H7 (cell line): ENCODE measurements around the gene FAM83B. TPM values are rescaled to one million over a fixed set of nuclear protein-coding genes. Genes with fewer than 3 reads are reported as not detected.
"Not testable (repeated sequence)": the region's sequence is repeated elsewhere in the genome, so short reads cannot be mapped to it uniquely, and the experiment has no call there.

ENCODE experiments used
- DNase-seq: peaks from one replicate; pipeline ENCODE4 v3.0.0; 2012
- H3K27me3 ChIP-seq: 2 replicates; pipeline ENCODE4 v1.6.0; 2011; ENCODE audit warnings: mild to moderate bottlenecking, low read length; ENCODE audit not compliant: control insufficient read depth, insufficient read depth
- H3K36me3 ChIP-seq: replicated peaks from 2 replicates; pipeline ENCODE4 v1.5.1; 2011; ENCODE audit warnings: low read length; ENCODE audit not compliant: control insufficient read depth, insufficient read depth
- H3K4me3 ChIP-seq: 2 replicates; pipeline ENCODE4 v1.5.1; 2011; ENCODE audit warnings: low read depth, mild to moderate bottlenecking, control low read depth, low read length, moderate library complexity; ENCODE audit not compliant: insufficient read depth
- total RNA-seq: library from RNA; depleted of rRNA; stranded (reverse); fragments of >200 nt; shearing (Covaris generic); gene quantifications from 2 replicates; pipeline ENCODE4 v1.2.3, GENCODE V29; 2014

Gene FAM83B
- total RNA-seq, 1 experiment from 2014 or later, result 1.5 TPM

DNA sequence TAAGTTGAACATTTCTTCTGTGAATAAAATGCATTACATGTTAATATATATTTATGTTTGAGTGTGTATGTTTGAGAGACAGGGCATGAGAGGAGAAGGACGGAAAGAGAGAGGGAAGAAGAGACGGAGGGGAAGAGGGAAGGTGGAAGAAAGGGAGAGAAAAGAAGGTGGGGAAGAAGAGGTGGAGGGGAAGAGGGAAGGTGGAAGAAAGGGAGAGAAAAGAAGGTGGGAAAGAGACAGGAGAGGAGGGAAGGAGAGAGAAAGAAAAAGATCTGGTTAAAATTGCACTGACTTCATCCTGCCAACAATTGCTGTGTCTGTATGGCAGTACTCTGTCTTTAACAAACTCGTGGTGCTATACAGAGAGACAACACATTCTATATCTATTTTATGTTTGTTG, 29.0 kb downstream of the FAM83B start:
- H3K4me3 ChIP-seq, result no peak overlapping the region
- H3K36me3 ChIP-seq, result no peaks in the 10 kb centered on the region
- no peaks in the 10 kb centered on the region for H3K27me3 ChIP-seq
- DNase-seq, result no peak

DNA sequence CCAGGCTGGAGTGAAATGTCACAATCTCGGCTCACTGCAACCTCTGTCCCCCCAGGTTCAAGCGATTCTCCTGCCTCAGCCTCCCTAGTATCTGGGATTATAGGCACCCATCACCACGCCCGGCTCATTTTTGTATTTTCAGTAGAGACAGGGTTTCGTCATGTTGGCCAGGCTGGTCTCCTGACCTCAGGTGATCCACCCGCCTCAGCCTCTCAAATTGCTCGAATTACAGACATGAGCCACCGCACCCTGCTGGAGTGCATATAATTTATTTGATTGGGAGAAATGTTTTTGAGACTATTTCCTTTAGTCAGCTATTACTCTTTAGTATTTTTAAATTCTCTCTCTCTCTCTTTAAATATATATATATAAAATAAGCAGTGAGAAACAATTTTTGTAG, 29.8 kb downstream of the FAM83B start:
- no peak for DNase-seq

DNA sequence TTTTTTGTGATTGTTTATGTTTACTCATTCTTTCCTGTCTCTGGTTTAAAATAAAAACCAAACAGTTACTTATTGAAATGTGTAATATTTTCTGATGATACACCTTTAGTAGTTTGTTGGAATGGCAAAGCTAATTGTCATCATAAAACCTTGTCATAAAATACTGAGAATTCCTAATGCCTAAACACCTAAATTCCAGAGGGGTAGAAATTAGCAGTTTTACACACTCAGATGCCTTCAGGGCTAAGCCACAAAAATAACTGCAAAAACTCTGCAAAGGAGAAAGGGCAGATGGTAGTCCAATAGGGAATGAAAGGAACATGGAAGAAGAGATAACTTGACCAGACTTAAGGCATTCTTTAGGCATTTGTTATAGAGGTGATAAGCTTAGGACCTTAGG, 30.3 kb downstream of the FAM83B start:
- no peak for DNase-seq
- no peaks in the 10 kb centered on the region for H3K27me3 ChIP-seq
- no peak overlapping the region for H3K4me3 ChIP-seq
- no peaks in the 10 kb centered on the region for H3K36me3 ChIP-seq

More for the DNA sequence above, 29.8 kb downstream of the FAM83B start:
- Histone ChIP-seq H3K36me3 (no peaks in the 10 kb centered on the region), H3K27me3 (no peaks in the 10 kb centered on the region), H3K4me3 (no peak overlapping the region)

DNA sequence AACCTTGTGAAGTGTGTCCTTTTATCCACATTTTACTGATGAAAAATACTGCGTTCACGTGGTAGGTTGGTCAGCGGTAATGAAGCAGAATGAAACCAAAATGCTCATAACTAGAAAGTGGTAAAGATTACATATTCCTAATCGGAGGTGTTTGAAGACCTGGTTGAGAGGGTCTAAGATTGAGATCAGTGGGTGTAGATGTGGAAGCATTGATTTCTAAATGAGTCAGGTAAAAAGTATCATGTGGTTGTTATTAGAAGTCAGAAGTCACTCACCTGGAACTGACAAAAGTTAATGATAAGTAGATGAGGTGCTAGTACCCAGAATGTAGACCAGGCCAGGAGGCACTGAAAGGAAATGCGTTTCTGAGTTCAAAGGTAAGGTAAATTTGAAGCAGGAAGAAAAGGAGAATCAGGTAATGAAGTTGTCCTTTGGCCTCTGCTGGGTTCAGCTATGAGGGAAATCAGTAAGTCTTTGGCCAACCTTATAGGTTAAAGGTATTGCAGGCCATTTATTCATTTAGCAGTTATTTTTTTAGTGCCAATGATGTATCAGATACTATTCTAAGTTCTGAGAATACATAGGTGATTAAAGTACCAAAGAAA, 31.2 kb downstream of the FAM83B start:
- DNase-seq, result no peak
- Histone ChIP-seq H3K36me3 (no peaks in the 10 kb centered on the region), H3K4me3 (no peak overlapping the region), H3K27me3 (no peaks in the 10 kb centered on the region)

DNA sequence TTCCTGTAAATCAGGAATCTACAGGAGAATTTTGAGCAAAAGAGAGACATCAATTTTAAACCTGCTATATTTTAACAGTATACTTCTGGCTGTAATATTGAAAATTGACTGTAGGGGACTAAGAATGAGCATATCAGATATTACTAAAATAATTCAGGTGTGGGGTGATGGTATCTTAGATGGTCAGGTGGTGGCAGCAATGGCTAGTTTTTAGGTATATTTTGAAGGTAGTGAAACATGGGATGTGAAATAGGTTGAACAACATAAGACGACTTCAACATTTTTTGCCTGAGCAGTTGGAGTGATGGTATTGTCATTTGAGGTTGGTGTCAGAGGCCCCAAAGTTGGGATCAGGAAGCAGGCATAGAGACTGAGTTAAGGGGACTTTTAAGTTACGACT, 32.1 kb downstream of the FAM83B start:
- Histone ChIP-seq H3K36me3 (no peaks in the 10 kb centered on the region), H3K27me3 (no peaks in the 10 kb centered on the region), H3K4me3 (no peak overlapping the region)
- DNase-seq, result no peak

DNA sequence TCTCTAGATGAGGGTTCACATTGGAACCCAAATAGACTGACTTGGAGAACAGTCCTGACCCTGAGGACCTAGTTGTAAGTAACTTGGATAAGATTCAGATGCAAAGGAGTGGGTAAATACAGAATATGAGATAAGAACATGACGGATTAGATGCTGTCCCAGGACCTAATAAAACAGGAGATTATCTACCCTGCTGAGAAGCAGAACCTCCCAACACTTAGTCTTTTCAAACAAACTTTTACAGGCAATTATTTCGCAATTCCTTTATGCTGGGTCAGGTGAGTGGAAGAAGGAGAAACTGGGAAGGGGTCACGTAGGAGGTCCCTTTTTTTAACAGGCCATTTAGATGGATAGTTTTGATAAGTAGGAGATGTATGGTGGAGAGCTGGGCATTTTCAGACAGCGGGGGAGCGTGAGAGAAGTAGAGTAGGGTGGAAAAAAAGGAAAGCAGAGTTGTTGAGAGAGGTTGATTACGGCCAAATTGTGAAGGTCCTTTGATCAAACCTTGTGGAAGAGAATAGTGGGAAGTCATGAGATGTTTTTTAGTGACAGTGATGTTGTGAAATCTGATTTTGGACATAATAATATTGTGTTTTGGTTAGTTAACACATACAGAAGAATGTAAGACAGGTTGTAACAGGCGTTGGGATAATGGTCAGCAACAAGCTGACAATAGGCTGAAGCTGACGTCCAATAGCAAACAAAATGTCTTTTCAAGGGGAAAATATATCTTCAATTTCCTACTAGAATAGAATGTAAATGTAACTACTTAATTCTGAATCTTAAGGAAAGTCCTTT, 32.8 kb downstream of the FAM83B start:
- Histone ChIP-seq H3K4me3 (no peak overlapping the region), H3K36me3 (no peaks in the 10 kb centered on the region), H3K27me3 (no peaks in the 10 kb centered on the region)
- DNase-seq, result no peak

DNA sequence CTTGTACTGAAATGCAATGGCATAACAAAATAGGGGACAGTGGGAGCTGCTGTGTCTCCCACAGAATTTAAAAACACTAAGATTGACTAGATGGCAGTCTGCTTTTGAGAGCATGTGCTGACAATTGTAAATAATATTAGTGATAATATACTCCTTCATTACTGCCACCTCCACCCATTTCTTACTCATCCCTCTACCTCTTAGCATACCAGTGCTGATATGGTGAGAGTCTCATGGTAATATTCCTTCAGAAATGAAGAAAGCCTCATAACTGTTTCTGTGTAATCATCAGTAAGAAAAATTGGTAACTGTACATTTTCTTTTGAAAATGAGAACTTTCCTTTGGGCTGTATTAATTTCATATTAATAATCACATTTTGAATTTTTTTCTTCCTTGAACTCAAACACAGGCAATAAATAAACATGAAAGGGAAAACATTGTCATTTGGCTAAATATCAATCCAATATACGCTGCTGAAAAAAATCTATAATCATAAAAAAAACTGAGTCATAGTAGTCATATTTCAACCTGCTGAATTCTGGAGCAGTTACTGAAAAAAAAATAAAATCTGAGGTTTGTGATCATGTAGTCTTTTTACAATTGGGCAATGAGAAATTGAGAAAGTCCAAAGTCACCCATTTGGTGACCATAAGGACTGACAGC, 34.6 kb downstream of the FAM83B start:
- H3K36me3 ChIP-seq, result no peaks in the 10 kb centered on the region
- H3K4me3 ChIP-seq, result no peak overlapping the region
- DNase-seq, result no peak
- H3K27me3 ChIP-seq, result no peaks in the 10 kb centered on the region

DNA sequence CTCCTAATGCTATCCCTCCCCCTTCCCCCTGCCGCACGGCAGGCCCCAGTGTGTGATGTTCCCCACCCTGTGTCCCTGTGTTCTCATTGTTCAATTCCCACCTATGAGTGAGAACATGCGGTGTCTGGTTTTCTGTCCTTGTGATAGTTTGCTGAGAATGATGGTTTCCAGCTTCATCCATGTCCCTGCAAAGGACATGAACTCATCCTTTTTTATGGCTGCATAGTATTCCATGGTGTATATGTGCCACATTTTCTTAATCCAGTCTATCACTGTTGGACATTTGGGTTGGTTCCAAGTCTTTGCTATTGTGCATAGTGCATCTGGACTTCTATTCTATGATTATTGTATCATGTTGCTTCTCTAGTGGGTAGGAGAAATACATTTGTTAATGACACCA, 35.3 kb downstream of the FAM83B start:
- not testable (repeated sequence) for H3K27me3 ChIP-seq, H3K4me3 ChIP-seq, DNase-seq, H3K36me3 ChIP-seq

DNA sequence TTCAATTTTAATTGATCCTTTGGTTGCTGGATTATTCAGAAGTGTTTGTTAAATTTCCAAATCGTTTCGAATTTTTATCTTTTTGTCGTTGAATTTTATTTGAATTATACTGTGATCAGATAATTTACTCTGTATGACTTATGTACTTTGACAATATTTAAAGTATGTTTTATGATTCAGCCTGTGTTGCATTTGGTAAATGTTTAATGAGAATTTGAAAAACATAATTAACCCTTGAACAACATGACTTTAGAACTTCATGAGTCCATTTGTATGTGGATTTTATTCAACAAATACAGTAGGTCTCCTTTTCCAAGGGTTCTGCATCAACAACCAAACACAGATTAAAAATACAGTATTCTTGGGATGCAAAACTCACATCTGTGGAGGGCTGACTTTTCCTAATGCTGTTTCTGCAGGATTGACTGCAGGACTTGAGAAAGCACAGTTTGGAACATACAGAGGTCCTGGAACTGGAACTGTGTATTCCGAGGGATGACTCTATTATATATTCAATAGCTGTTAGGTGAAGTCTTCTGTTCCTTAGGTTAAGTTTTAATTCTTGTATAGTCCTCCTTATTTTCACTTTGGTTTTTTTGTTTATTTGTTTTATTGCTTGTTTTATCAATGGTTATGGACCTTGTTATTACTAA, 40.5 kb downstream of the FAM83B start:
- H3K36me3 ChIP-seq, result no peaks in the 10 kb centered on the region
- no peaks in the 10 kb centered on the region for H3K27me3 ChIP-seq
- DNase-seq, result no peak

DNA sequence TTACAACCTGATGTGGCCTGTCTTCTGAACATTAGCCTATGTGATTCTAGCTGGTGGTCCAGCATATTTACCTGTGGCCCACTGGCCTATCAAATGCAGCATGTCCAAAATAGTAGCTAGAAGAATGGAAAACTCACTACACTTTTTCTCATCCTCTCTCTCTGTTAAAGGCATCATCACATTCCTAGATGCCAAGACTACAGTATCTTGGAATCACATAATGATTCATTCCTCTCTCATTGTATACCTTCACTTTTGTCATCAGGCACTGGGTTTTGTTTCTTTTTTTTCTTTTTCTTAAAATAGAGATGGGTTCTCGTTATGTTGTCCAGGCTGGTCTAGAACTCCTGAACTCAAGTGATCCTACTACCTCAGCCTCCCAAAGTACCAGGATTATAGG, 45.0 kb downstream of the FAM83B start:
- Histone ChIP-seq H3K27me3 (no peaks in the 10 kb centered on the region), H3K4me3 (no peak overlapping the region)

More for the DNA sequence above, 40.5 kb downstream of the FAM83B start:
- no peak overlapping the region for H3K4me3 ChIP-seq

DNA sequence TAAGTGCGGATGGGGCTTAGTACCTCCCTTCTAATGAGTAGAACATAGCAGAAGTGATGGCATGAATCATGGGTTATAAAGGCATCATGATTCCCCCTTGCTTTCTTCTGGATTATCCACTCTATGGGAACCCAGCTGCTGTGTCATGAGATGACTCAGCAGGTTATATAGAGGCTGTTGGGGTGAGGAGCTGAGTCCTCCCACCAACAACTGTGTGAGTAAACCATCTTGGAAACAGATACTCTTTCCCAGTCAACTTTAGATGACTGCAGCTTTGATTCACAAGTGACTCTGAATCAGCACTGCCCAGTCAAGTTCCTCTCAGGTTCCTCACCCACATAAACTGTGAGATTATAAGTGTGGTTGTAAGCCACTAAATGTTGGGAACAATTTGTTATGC, 46.3 kb downstream of the FAM83B start:
- no peak overlapping the region for H3K4me3 ChIP-seq
- no peaks in the 10 kb centered on the region for H3K27me3 ChIP-seq
- H3K36me3 ChIP-seq, result no peaks in the 10 kb centered on the region
- no peak for DNase-seq

More for the DNA sequence above, 45.0 kb downstream of the FAM83B start:
- no peaks in the 10 kb centered on the region for H3K36me3 ChIP-seq
- no peak for DNase-seq

DNA sequence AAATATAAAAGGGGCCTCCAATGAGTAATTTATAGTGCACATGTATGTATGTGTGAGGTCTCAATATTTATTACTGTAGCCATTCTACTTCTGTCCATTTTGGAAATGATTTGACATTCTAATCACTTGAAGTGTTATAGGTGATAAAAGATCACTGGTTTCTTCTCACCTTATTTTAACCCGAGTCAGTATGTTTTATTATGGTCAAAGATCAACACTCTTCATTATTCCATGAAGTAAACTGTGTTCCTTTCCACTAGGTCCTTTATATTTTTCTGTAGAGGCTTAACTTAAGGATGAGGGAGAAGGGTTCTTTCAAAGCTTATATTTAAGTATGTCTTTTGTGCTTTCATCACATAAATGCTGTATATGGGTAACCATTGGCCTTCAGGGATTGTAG, 47.2 kb downstream of the FAM83B start:
- H3K27me3 ChIP-seq, result no peaks in the 10 kb centered on the region
- H3K36me3 ChIP-seq, result no peaks in the 10 kb centered on the region
- no peak overlapping the region for H3K4me3 ChIP-seq

DNA sequence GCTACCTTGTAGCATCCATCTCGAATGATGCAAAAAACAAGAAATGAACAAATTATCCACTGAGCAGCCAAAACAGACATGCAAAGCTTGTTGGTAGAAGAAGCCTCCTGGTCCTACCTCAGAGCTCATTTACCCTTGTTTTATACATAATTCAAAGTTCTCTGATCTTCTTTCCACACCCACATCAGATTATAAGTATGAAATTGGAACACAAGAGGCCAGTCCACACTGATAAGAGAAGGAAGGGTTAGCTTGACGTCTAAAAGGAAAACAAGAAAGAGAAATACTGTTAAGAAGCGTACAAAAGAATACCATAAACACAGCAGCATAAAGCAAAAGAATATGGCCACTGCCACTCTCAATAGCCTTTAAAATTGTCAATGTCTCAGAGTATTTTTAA, 49.7 kb downstream of the FAM83B start:
- no peak for DNase-seq
- Histone ChIP-seq H3K4me3 (no peak overlapping the region), H3K36me3 (no peaks in the 10 kb centered on the region), H3K27me3 (no peaks in the 10 kb centered on the region)

More for the DNA sequence above, 47.2 kb downstream of the FAM83B start:
- no peak for DNase-seq

DNA sequence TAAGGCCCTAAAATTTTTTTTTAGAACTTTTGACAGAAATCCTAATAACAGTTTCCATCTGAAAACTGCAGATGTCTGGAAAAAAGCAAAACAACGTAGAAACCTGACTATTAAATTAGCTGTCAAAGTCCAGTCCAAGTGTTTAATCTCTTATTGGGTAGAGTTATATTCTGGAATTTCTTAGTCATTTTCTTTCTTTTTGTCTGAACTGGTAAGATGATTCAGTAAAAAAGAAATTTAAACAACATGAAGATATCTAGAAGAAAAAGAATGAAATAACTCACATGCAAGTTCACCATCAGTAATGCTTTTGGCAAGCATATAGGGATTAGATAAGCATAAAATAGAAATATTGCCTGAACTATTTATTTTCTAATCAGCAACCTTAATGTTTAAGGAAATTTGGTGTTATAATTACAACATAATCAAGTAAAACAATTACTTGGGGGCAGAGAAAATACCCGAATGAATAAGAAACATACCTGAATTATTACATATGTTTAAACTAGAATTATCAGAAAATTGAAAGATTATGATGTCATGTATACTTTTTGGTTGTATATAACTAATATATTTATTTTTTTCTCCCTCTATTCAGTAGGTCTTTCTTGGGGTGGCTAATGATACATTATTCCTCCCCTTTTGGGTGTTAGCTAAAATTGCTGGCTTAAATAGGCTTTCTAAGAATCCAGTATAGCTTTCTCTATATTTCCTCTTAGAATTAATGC, 51.1 kb downstream of the FAM83B start:
- Histone ChIP-seq H3K4me3 (no peak overlapping the region), H3K27me3 (no peaks in the 10 kb centered on the region), H3K36me3 (no peaks in the 10 kb centered on the region)
- no peak for DNase-seq
